Spleen (tissue), 11 donors: ENCODE measurements around the gene GREB1. TPM values are rescaled to one million over a fixed set of nuclear protein-coding genes. Genes with fewer than 3 reads are reported as not detected.

Source experiments
- DNase-seq: peaks from one replicate; pipeline ENCODE4 v3.0.0-alpha.2; 2020
- H3K27ac ChIP-seq, 8 donors: fragments of 200-600 bp; sonication (generic) in 7 of 8; 1 replicate in 4 of 8; 2 replicates in 4 of 8; pipeline versions ENCODE4 v1.5.0 to v1.8.0; 2016 to 2021; ENCODE audit warnings: inconsistent platforms in 4 of 8, mild to moderate bottlenecking in 4 of 8, moderate library complexity in 1 of 8
- H3K27me3 ChIP-seq, 7 donors: fragments of 200-600 bp; sonication (generic) in 6 of 7; replicated peaks in 1 of 7; 1 replicate in 4 of 7; 2 replicates in 3 of 7; pipeline versions ENCODE4 v1.5.0 to v1.8.0; 2016 to 2021; ENCODE audit warnings: inconsistent platforms in 3 of 7, mild to moderate bottlenecking in 1 of 7
- H3K36me3 ChIP-seq, 6 donors: fragments of 200-600 bp; sonication (generic) in 5 of 6; 1 replicate in 4 of 6; 2 replicates in 2 of 6; pipeline versions ENCODE4 v1.5.0 to v1.8.0; 2016 to 2021; ENCODE audit warnings: inconsistent platforms in 2 of 6
- H3K4me1 ChIP-seq, 6 donors: fragments of 200-600 bp; sonication (generic) in 5 of 6; 1 replicate in 3 of 6; 2 replicates in 3 of 6; pipeline versions ENCODE4 v1.5.0 to v1.8.0; 2016 to 2021; ENCODE audit warnings: inconsistent platforms in 3 of 6
- H3K4me3 ChIP-seq, 8 donors: fragments of 200-600 bp; sonication (generic) in 7 of 8; 1 replicate in 4 of 8; 2 replicates in 4 of 8; pipeline versions ENCODE4 v1.5.0 to v1.8.0; 2016 to 2021; ENCODE audit warnings: inconsistent platforms in 4 of 8, mild to moderate bottlenecking in 4 of 8, moderate library complexity in 2 of 8
- H3K9me3 ChIP-seq, 8 donors: fragments of 200-600 bp; sonication (generic) in 7 of 8; 1 replicate in 4 of 8; 2 replicates in 4 of 8; pipeline versions ENCODE4 v1.5.0 to v1.8.0; 2016 to 2021; ENCODE audit warnings: inconsistent platforms in 4 of 8
- CTCF ChIP-seq, 11 experiments: fragments of 200-600 bp in 7 of 11; fragments of 450-650 bp in 4 of 11; sonication (generic) in 4 of 11; IDR thresholded peaks in 8 of 11; conservative IDR thresholded peaks in 3 of 11; 1 replicate in 7 of 11; 2 replicates in 4 of 11; pipeline versions ENCODE4 v1.4.0 to v1.8.0; 2016 to 2021; ENCODE audit warnings: antibody characterized with exemption in 11 of 11, inconsistent platforms in 4 of 11, mild to moderate bottlenecking in 1 of 11
- POLR2A ChIP-seq, 3 donors: fragments of 450-650 bp; IDR thresholded peaks; one replicate each; pipeline ENCODE4 v1.5.1; 2017; ENCODE audit warnings: antibody characterized with exemption in 3 of 3, mild to moderate bottlenecking in 1 of 3
- POLR2AphosphoS5 ChIP-seq, 3 donors: sonication (generic); formaldehyde crosslinking; IDR thresholded peaks; one replicate each; pipeline ENCODE4 v1.5.1; 2017; ENCODE audit warnings: antibody characterized with exemption in 3 of 3
- WGBS, 5 donors: extraction: QIAGEN DNeasy Blood & Tissue Kit in 3 of 5; methylation state at CpG; one replicate each; pipeline versions ENCODE4 v1.1.5 to v1.1.7; 2013 to 2018; 5-methylcytosine and 5-hydroxymethylcytosine counted together
- intact Hi-C: fragments of 100-400 bp; cut with DNase I; formaldehyde crosslinking; loops from one replicate; pipeline ENCODE4 v1.15.0; 2023; ENCODE audit warnings: low total_unique reads
- polyA plus RNA-seq, 3 donors: library from polyadenylated mRNA; stranded (reverse); fragments of 200-250 nt; gene quantifications; one replicate each; pipeline ENCODE4 v1.2.1, GENCODE V29; 2013
- total RNA-seq, 7 donors: library from RNA; depleted of rRNA in 3 of 7; stranded (reverse); fragments of >200 nt in 3 of 7; fragmentation: NEBNext Ultra II Directional in 4 of 7; extraction: Animal tissue kit (Norgen Biotek cat#: 25700) in 4 of 7; gene quantifications; one replicate each; pipeline versions ENCODE4 v1.1.0 to v1.2.1, GENCODE V29; 2016 to 2021
- donor health status: healthy with polysubstance abuse.
- donor health status: DM: no; HTN: no; CAD: no; lungs with moderate emphysema.
- donor health status: DM: no; HTN: no; CAD: no.
- donor health status: Bipolar disorder and iron deficiency.
- donor health status: healthy.
- donor health status: DM: no; HTN: no; CAD: no.
- donor health status: DM: yes; HTN: yes; CAD: no.

Gene GREB1
- total and polyA plus RNA-seq, 10 donors = 0.06 to 1.6 (median 0.51) TPM; not detected in 1

- no peak for TF ChIP-seq POLR2AphosphoS5 (IDR thresholded peaks at IDR 0.05)
- peak; percentile 12 to 76 (median 61) for TF ChIP-seq CTCF (IDR thresholded peaks at IDR 0.05 in 8 of 11, conservative IDR thresholded peaks at IDR 0.05 in 3 of 11)
- H3K27me3 ChIP-seq = peaks cover 0 to 27% (median 0%) of the 10 kb centered on the region in 7 donors
- no peak overlapping the region for H3K4me3 ChIP-seq
- no peaks in the 10 kb centered on the region for H3K9me3 ChIP-seq
- intact Hi-C loops = loop anchor here (5.0 to 10.0 kb wide), 2 partner anchors 106 to 448 kb away; a partner anchor contains a TSS
- no peaks in the 10 kb centered on the region for H3K4me1 ChIP-seq
- 43 to 59% (median 49%) methylated on average over 19 of the region's 19 CpGs for WGBS, 5 donors
- peak; percentile 84 for DNase-seq
- H3K36me3 ChIP-seq = no peaks in the 10 kb centered on the region
- no peak overlapping the region for H3K27ac ChIP-seq
Measured at GRCh38 chr2:11582862-11583752, 49.3 kb downstream of the GREB1 start.

DNA sequence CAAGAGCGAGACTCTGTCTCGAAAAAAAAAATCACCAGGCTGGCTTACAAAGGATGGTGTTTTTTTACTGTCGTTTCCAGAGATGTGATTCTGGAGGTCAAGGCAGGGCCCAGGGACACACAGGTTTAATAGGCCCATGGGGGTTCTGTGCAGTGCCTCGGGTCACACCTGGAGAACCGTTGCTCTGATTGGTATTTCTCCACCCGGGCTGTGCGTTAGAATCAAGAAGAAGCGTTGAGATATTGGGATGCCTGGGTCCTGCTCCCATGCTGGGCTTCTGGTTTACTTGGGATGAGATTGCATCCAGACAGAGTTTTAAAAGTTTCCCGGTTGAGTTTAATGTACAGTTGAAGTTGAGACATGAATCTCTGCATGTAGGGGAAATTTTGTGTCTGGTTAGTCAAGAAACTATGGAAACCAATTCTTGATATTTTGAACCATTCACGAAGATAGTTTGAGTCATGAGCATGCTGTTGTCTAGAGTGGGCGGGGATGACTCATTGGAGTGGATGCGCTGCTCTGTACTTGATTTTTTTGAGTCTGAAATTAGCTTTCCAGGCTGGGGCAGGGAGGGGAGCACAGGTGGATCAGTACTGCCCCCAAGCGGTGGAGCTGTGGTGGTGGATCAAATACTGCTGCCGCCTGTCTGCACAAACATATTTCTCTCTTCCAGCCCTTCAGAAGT lies 50.1 kb downstream of the GREB1 start:
- peak; percentile 80 for DNase-seq
- H3K4me1 ChIP-seq = no peaks in the 10 kb centered on the region
- H3K27me3 ChIP-seq = peaks cover 0 to 36% (median 0%) of the 10 kb centered on the region in 7 donors
- no peaks in the 10 kb centered on the region for H3K9me3 ChIP-seq
- no peak overlapping the region for H3K27ac ChIP-seq
- H3K4me3 ChIP-seq = no peak overlapping the region
- TF ChIP-seq POLR2AphosphoS5 (IDR thresholded peaks at IDR 0.05) = no peak
- TF ChIP-seq CTCF (IDR thresholded peaks at IDR 0.05 in 8 of 11, conservative IDR thresholded peaks at IDR 0.05 in 3 of 11) = peak; percentile 24 to 76 (median 63)
- no peak for TF ChIP-seq POLR2A (IDR thresholded peaks at IDR 0.05)
- no peaks in the 10 kb centered on the region for H3K36me3 ChIP-seq
- intact Hi-C loops = loop anchor here (5.0 to 10.0 kb wide), 2 partner anchors 107 to 449 kb away; a partner anchor contains a TSS
- 50 to 58% (median 57%) methylated on average over 14 of the region's 14 CpGs for WGBS, 5 donors

GRCh38 chr2:11584525-11585056 lies 50.7 kb downstream of the GREB1 start:
- Histone ChIP-seq H3K9me3 (no peaks in the 10 kb centered on the region), H3K36me3 (no peaks in the 10 kb centered on the region), H3K27ac (no peak overlapping the region), H3K4me1 (no peaks in the 10 kb centered on the region), H3K4me3 (no peak overlapping the region), H3K27me3 (peaks cover 0 to 36% (median 0%) of the 10 kb centered on the region in 7 donors)
- no peak for TF ChIP-seq POLR2A (IDR thresholded peaks at IDR 0.05)
- no peak for TF ChIP-seq POLR2AphosphoS5 (IDR thresholded peaks at IDR 0.05)
- TF ChIP-seq CTCF (IDR thresholded peaks at IDR 0.05 in 8 of 11, conservative IDR thresholded peaks at IDR 0.05 in 3 of 11) = peak in 4 of 11 experiments; percentile 2 to 19 (median 6)
- intact Hi-C loops = loop anchor here (5.0 to 10.0 kb wide), 2 partner anchors 107 to 450 kb away; a partner anchor contains a TSS
- WGBS, 5 donors = 79 to 83% (median 80%) methylated on average over 18 of the region's 18 CpGs
- peak; percentile 43 for DNase-seq
